RWPE2 (cell line): ENCODE data around the gene TENM4.

Source experiments
- ATAC-seq: fragments of 200-7000 bp; cut with Tn5 transposase; 3 replicates; pipeline ENCODE4 v1.9.1; 2021; ENCODE audit warnings: low read depth
- DNase-seq: peaks from one replicate; pipeline ENCODE4 v3.0.0-alpha.2; 2020; ENCODE audit warnings: low spot score
- H3K27ac ChIP-seq: fragments of 450-650 bp; 2 replicates; pipeline ENCODE4 v1.5.1; 2017; ENCODE audit warnings: mild to moderate bottlenecking; ENCODE audit not compliant: poor library complexity, severe bottlenecking
- H3K27me3 ChIP-seq: fragments of 250-450 bp; sonication (Bioruptor Pico); 2 replicates; pipeline ENCODE4 v1.5.1; 2021; ENCODE audit warnings: mild to moderate bottlenecking, moderate library complexity; ENCODE audit not compliant: insufficient read depth, poor library complexity, severe bottlenecking
- H3K36me3 ChIP-seq: fragments of 250-450 bp; sonication (Bioruptor Pico); 2 replicates; pipeline ENCODE4 v1.5.1; 2020; ENCODE audit warnings: low read depth, mild to moderate bottlenecking, moderate library complexity
- H3K4me1 ChIP-seq: fragments of 250-450 bp; sonication (Bioruptor Pico); 2 replicates; pipeline ENCODE4 v1.5.1; 2021; ENCODE audit warnings: mild to moderate bottlenecking, moderate library complexity; ENCODE audit not compliant: insufficient read depth, poor library complexity, severe bottlenecking
- H3K4me3 ChIP-seq: fragments of 250-450 bp; sonication (Bioruptor Pico); 2 replicates; pipeline ENCODE4 v1.5.1; 2021; ENCODE audit warnings: mild to moderate bottlenecking, moderate library complexity; ENCODE audit not compliant: severe bottlenecking
- H3K9me3 ChIP-seq: fragments of 250-450 bp; sonication (Bioruptor Pico); 2 replicates; pipeline ENCODE4 v1.5.1; 2021; ENCODE audit warnings: mild to moderate bottlenecking, moderate library complexity; ENCODE audit not compliant: severe bottlenecking
- CTCF ChIP-seq: fragments of 450-650 bp; IDR thresholded peaks from one replicate; pipeline ENCODE4 v1.5.1; 2017; ENCODE audit warnings: mild to moderate bottlenecking, moderate library complexity; ENCODE audit not compliant: poor library complexity, severe bottlenecking

TENM4 gene

GRCh38 chr11:79060081-79060953 lies 380.5 kb downstream of the TENM4 start:
- TF ChIP-seq CTCF, result no peak
- Histone ChIP-seq H3K27me3 (no peaks in the 10 kb centered on the region), H3K36me3 (no peaks in the 10 kb centered on the region), H3K4me3 (no peak overlapping the region), H3K27ac (no peak overlapping the region), H3K4me1 (no peaks in the 10 kb centered on the region), H3K9me3 (no peaks in the 10 kb centered on the region)
- DNase-seq (no peak), ATAC-seq (no peak)

GRCh38 chr11:79059141-79059540 lies 381.7 kb downstream of the TENM4 start:
- DNase-seq (no peak), ATAC-seq (no peak)
- Histone ChIP-seq H3K36me3 (no peaks in the 10 kb centered on the region), H3K4me3 (no peak overlapping the region), H3K27me3 (no peaks in the 10 kb centered on the region), H3K4me1 (no peaks in the 10 kb centered on the region), H3K27ac (no peak overlapping the region), H3K9me3 (no peaks in the 10 kb centered on the region)
- no peak for TF ChIP-seq CTCF

- Histone ChIP-seq H3K27ac (no peak overlapping the region), H3K4me1 (no peaks in the 10 kb centered on the region), H3K4me3 (no peak overlapping the region), H3K9me3 (no peaks in the 10 kb centered on the region), H3K27me3 (no peaks in the 10 kb centered on the region), H3K36me3 (no peaks in the 10 kb centered on the region)
- no peak for DNase-seq
- TF ChIP-seq CTCF, result no peak
- ATAC-seq, result no peak
Measured at GRCh38 chr11:79055856-79056631, 384.8 kb downstream of the TENM4 start.

- ATAC-seq, result 0 out of 3 replicates have a peak, but pooled peaks have one; percentile 17
- no peaks in the 10 kb centered on the region for H3K9me3 ChIP-seq
- no peak for DNase-seq
- no peaks in the 10 kb centered on the region for H3K27me3 ChIP-seq
- H3K4me3 ChIP-seq, result no peak overlapping the region
- H3K36me3 ChIP-seq, result no peaks in the 10 kb centered on the region
- H3K4me1 ChIP-seq, result no peaks in the 10 kb centered on the region
- TF ChIP-seq CTCF, result no peak
- H3K27ac ChIP-seq, result no peak overlapping the region
Measured at GRCh38 chr11:79054636-79055035, 386.2 kb downstream of the TENM4 start.
